HCT116 (cell line): ENCODE measurements around the gene CDH22. TPM values are rescaled to one million over a fixed set of nuclear protein-coding genes. Genes with fewer than 3 reads are reported as not detected.

Experiments
- ATAC-seq: fragments of 200-7000 bp; cut with Tn5 transposase; 2 replicates; pipeline ENCODE4 v1.9.1; 2020; ENCODE audit warnings: mild to moderate bottlenecking, moderate library complexity
- BruUV-seq: library from RNA; stranded (reverse); fragments of 400-500 nt; replicated peaks from 2 replicates; lab custom pipeline; 2021; lab: Mats Ljungman, UMichigan
- CTCF ChIA-PET: fragments of 300-600 bp; sonication (Branson Sonifier 250); formaldehyde crosslinking; loops from one replicate; lab custom pipeline; 2021; ENCODE audit warnings: antibody characterized with exemption; lab: Charles Lee
- POLR2A ChIA-PET: fragments of 300-600, 350-600 bp; sonication (Branson Sonifier 250); formaldehyde crosslinking; loops from one replicate; lab custom pipeline; 2021; ENCODE audit warnings: antibody characterized with exemption; lab: Charles Lee
- RAD21 ChIA-PET, 2 experiments: fragments of 300-600 bp; sonication (Branson Sonifier 250); formaldehyde crosslinking; loops; one replicate each; lab custom pipeline; 2023; ENCODE audit warnings: low total read pairs in 2 of 2; ENCODE audit not compliant: uncharacterized antibody in 2 of 2, unreplicated experiment in 2 of 2, low non-redundant PET in 1 of 2; lab: Charles Lee
- DNase-seq: peaks from one replicate; pipeline ENCODE4 v3.0.0-alpha.2; 2010; ENCODE audit warnings: low read depth, low spot score
- H2AFZ ChIP-seq: fragments of 200-600 bp; shearing (Covaris generic), sonication (generic); 2 replicates; pipeline ENCODE4 v1.6.1; 2017; ENCODE audit warnings: low read depth, mixed run types, mixed read lengths, antibody characterized with exemption, low read length; ENCODE audit not compliant: poor library complexity, severe bottlenecking
- H3K27ac ChIP-seq: 2 replicates; pipeline ENCODE4 v1.5.1; 2012; ENCODE audit warnings: low read depth, low read length
- H3K27me3 ChIP-seq: fragments of 200-600 bp; sonication (generic); 2 replicates; pipeline ENCODE4 v1.6.1; 2016; ENCODE audit warnings: mixed run types, low read length, mixed read lengths; ENCODE audit not compliant: insufficient read depth
- H3K36me3 ChIP-seq, 2 experiments: fragments of 200-500 bp in 1 of 2; fragments of 200-600 bp in 1 of 2; sonication (Bioruptor generic) in 1 of 2; sonication (generic) in 1 of 2; 2 replicates each; pipeline versions ENCODE4 v1.5.1 to v1.6.1; 2014 to 2016; ENCODE audit warnings: low read length in 2 of 2, inconsistent platforms in 1 of 2, mixed read lengths in 1 of 2, mixed run types in 1 of 2; ENCODE audit not compliant: insufficient read depth in 2 of 2, control insufficient read depth in 1 of 2
- H3K4me1 ChIP-seq, 2 experiments: fragments of 200-600 bp in 1 of 2; sonication (generic) in 1 of 2; 2 replicates each; pipeline versions ENCODE4 v1.5.1 to v1.6.1; 2012 to 2017; ENCODE audit warnings: low read length in 2 of 2, inconsistent platforms in 1 of 2, mild to moderate bottlenecking in 1 of 2, mixed read lengths in 1 of 2, mixed run types in 1 of 2, moderate library complexity in 1 of 2; ENCODE audit not compliant: insufficient read depth in 2 of 2, control insufficient read depth in 1 of 2
- H3K4me2 ChIP-seq: fragments of 200-600 bp; sonication (generic); 2 replicates; pipeline ENCODE4 v1.6.1; 2017; ENCODE audit warnings: mixed run types, low read length, mixed read lengths
- H3K4me3 ChIP-seq, 2 experiments: fragments of 200-600 bp in 1 of 2; sonication (generic) in 1 of 2; replicated peaks in 1 of 2; 2 replicates each; pipeline ENCODE4 v1.5.1; 2011 to 2016; ENCODE audit warnings: low read length in 2 of 2, control low read depth in 1 of 2, low read depth in 1 of 2, mild to moderate bottlenecking in 1 of 2, mixed read lengths in 1 of 2, mixed run types in 1 of 2
- H3K79me2 ChIP-seq: fragments of 200-600 bp; sonication (generic); 2 replicates; pipeline ENCODE4 v1.6.1; 2017; ENCODE audit warnings: mild to moderate bottlenecking, mixed run types, low read length, moderate library complexity, mixed read lengths; ENCODE audit not compliant: insufficient read depth
- H3K9ac ChIP-seq: fragments of 200-600 bp; sonication (generic); 2 replicates; pipeline ENCODE4 v1.6.1; 2016; ENCODE audit warnings: low read length, mixed read lengths
- H3K9me2 ChIP-seq: fragments of 200-600 bp; sonication (generic), shearing (Covaris generic); 2 replicates; pipeline ENCODE4 v1.6.1; 2017; ENCODE audit warnings: mixed run types, mild to moderate bottlenecking, moderate library complexity; ENCODE audit not compliant: insufficient read depth
- H3K9me3 ChIP-seq, 2 experiments: fragments of 200-500 bp in 1 of 2; fragments of 200-600 bp in 1 of 2; sonication (Bioruptor generic) in 1 of 2; sonication (generic) in 1 of 2; 2 replicates each; pipeline ENCODE4 v1.6.1; 2014 to 2017; ENCODE audit warnings: low read length in 2 of 2, mixed read lengths in 2 of 2, inconsistent platforms in 1 of 2, low read depth in 1 of 2, mild to moderate bottlenecking in 1 of 2, mixed run types in 1 of 2, moderate library complexity in 1 of 2; ENCODE audit not compliant: control insufficient read depth in 1 of 2, insufficient read depth in 1 of 2
- H4K20me1 ChIP-seq: fragments of 200-600 bp; sonication (generic), shearing (Covaris generic); 2 replicates; pipeline ENCODE4 v1.6.1; 2017; ENCODE audit warnings: mixed run types, mild to moderate bottlenecking, moderate library complexity; ENCODE audit not compliant: insufficient read depth
- ATF3 ChIP-seq: IDR thresholded peaks from 2 replicates; pipeline ENCODE4 v1.6.1; 2012
- CBX3 ChIP-seq: IDR thresholded peaks from 2 replicates; pipeline ENCODE4 v1.6.1; 2012; ENCODE audit warnings: low read depth
- CEBPB ChIP-seq: IDR thresholded peaks from 2 replicates; pipeline ENCODE4 v1.6.1; 2012; ENCODE audit warnings: low read depth
- CTCF ChIP-seq, 3 experiments: fragments of 200-600 bp in 1 of 3; sonication (generic) in 1 of 3; IDR thresholded peaks in 2 of 3; conservative IDR thresholded peaks in 1 of 3; 2 replicates each; pipeline ENCODE4 v1.5.1; 2012 to 2017; ENCODE audit warnings: low read depth in 2 of 3, low read length in 2 of 3, antibody characterized with exemption in 1 of 3, borderline replicate concordance in 1 of 3, control low read depth in 1 of 3, mild to moderate bottlenecking in 1 of 3, mixed read lengths in 1 of 3, mixed run types in 1 of 3, moderate library complexity in 1 of 3; ENCODE audit not compliant: insufficient read depth in 1 of 3
- EGR1 ChIP-seq: IDR thresholded peaks from 2 replicates; pipeline ENCODE4 v1.6.1; 2012; ENCODE audit warnings: low read depth
- ELF1 ChIP-seq: IDR thresholded peaks from 2 replicates; pipeline ENCODE4 v1.6.1; 2012; ENCODE audit warnings: low read depth, borderline replicate concordance
- EZH2 ChIP-seq: fragments of 200-600 bp; sonication (generic); IDR thresholded peaks from 2 replicates; pipeline ENCODE4 v1.6.1; 2017; ENCODE audit warnings: antibody characterized with exemption, mixed run types
- FOSL1 ChIP-seq: IDR thresholded peaks from 2 replicates; pipeline ENCODE4 v1.6.1; 2012; ENCODE audit warnings: low read depth
- JUND ChIP-seq: IDR thresholded peaks from 2 replicates; pipeline ENCODE4 v1.6.1; 2012
- MAX ChIP-seq: IDR thresholded peaks from 2 replicates; pipeline ENCODE4 v1.6.1; 2012
- POLR2A ChIP-seq: IDR thresholded peaks from 2 replicates; pipeline ENCODE4 v1.7.0; 2011; ENCODE audit warnings: borderline replicate concordance; ENCODE audit not compliant: insufficient read depth, insufficient read length; ENCODE audit errors: extremely low read depth
- POLR2AphosphoS5 ChIP-seq: IDR thresholded peaks from 2 replicates; pipeline ENCODE4 v1.6.1; 2011; ENCODE audit warnings: mild to moderate bottlenecking, low read depth, low read length, moderate library complexity
- RAD21 ChIP-seq: IDR thresholded peaks from 2 replicates; pipeline ENCODE4 v1.6.1; 2012; ENCODE audit warnings: low read depth, mild to moderate bottlenecking
- REST ChIP-seq: IDR thresholded peaks from 2 replicates; pipeline ENCODE4 v1.6.1; 2012; ENCODE audit warnings: low read depth
- SIN3A ChIP-seq: IDR thresholded peaks from 2 replicates; pipeline ENCODE4 v1.6.1; 2012; ENCODE audit warnings: low read depth
- SP1 ChIP-seq: IDR thresholded peaks from 2 replicates; pipeline ENCODE4 v1.6.1; 2012; ENCODE audit warnings: low read depth
- SRF ChIP-seq: IDR thresholded peaks from 2 replicates; pipeline ENCODE4 v1.6.1; 2012; ENCODE audit warnings: low read depth
- YY1 ChIP-seq: IDR thresholded peaks from 2 replicates; pipeline ENCODE4 v1.6.1; 2011; ENCODE audit warnings: low read length, low read depth, moderate library complexity, mild to moderate bottlenecking; ENCODE audit not compliant: insufficient replicate concordance; ENCODE audit errors: extremely low read depth
- ZFX ChIP-seq: fragments of 450-650 bp; IDR thresholded peaks from 2 replicates; pipeline ENCODE4 v1.6.1; 2017
- ZNF274 ChIP-seq: fragments of 200-500 bp; sonication (Bioruptor generic); IDR thresholded peaks from 2 replicates; pipeline ENCODE4 v1.6.1; 2014; ENCODE audit warnings: mild to moderate bottlenecking, low read depth, low read length, inconsistent platforms
- intact Hi-C: fragments of 100-400 bp; cut with micrococcal nuclease; formaldehyde crosslinking; loops from 2 replicates; pipeline ENCODE4 v1.10.0; 2022
- total RNA-seq: library from RNA; stranded (reverse); gene quantifications from one replicate; pipeline ENCODE4 v1.2.1, GENCODE V29; 2021; ENCODE audit not compliant: unreplicated experiment

Gene CDH22
- total RNA-seq, 1 experiment from 2014 or later, result 1.8 TPM

- Histone ChIP-seq H3K9ac (no peak overlapping the region), H3K4me3 (no peak overlapping the region), H3K36me3 (no peaks in the 10 kb centered on the region), H3K4me1 (peaks cover 11 to 14% of the 10 kb centered on the region in 2 experiments), H3K9me2 (no peaks in the 10 kb centered on the region), H3K4me2 (no peak overlapping the region), H2AFZ (no peak overlapping the region), H3K27ac (no peak overlapping the region), H3K27me3 (no peaks in the 10 kb centered on the region), H3K79me2 (no peaks in the 10 kb centered on the region), H4K20me1 (no peaks in the 10 kb centered on the region), H3K9me3 (no peaks in the 10 kb centered on the region)
- ChIA-PET CTCF (no interaction called here), RAD21 (no interaction called here), POLR2A (interaction anchor here (1.5 kb wide), 1 partner anchor 53 kb away, joined by 3 read pairs; no protein-coding TSS in a partner anchor)
- intact Hi-C loops, result no loop called here
- no TSS peak for BruUV-seq
- ATAC-seq (no peak), DNase-seq (no peak)
- TF ChIP-seq SP1 (no peak), ZFX (no peak), ZNF274 (no peak), MAX (no peak), REST (no peak), YY1 (no peak), CBX3 (no peak), ATF3 (no peak), EZH2 (no peak), POLR2A (no peak), FOSL1 (no peak), EGR1 (no peak), JUND (no peak), SRF (no peak), ELF1 (no peak), SIN3A (no peak), CEBPB (no peak), RAD21 (no peak), POLR2AphosphoS5 (no peak), CTCF (IDR thresholded peaks at IDR 0.05 in 2 of 3, conservative IDR thresholded peaks at IDR 0.05 in 1 of 3; ENCODE audit: borderline replicate concordance in 1 of 3, insufficient read depth in 1 of 3, low read depth in 2 of 3, low read length in 2 of 3) (no peak)
These were observed 48.9 kb downstream of the CDH22 start for GRCh38 chr20:46259260-46259859.
